ENCODE results near the gene RABGAP1L.
"Not testable (repeated sequence)": the region's sequence is repeated elsewhere in the genome, so short reads cannot be mapped to it uniquely, and the experiment has no call there.

RABGAP1L gene

GRCh38 chr1:174217787-174218574 lies 58.7 kb downstream of the RABGAP1L start:
- Histone ChIP-seq H3K9me3 (ENCODE audit: low read length) (no peaks in the 10 kb centered on the region), H3K4me3 (ENCODE audit: low read length) (no peak overlapping the region), H3K27me3 (ENCODE audit: insufficient read depth, low read length) (no peaks in the 10 kb centered on the region), H3K4me1 (ENCODE audit: insufficient read depth, low read length) (no peaks in the 10 kb centered on the region), H3K36me3 (ENCODE audit: insufficient read depth, low read length) (no peaks in the 10 kb centered on the region), H2AFZ (ENCODE audit: low read depth, low read length) (no peak overlapping the region)

DNA sequence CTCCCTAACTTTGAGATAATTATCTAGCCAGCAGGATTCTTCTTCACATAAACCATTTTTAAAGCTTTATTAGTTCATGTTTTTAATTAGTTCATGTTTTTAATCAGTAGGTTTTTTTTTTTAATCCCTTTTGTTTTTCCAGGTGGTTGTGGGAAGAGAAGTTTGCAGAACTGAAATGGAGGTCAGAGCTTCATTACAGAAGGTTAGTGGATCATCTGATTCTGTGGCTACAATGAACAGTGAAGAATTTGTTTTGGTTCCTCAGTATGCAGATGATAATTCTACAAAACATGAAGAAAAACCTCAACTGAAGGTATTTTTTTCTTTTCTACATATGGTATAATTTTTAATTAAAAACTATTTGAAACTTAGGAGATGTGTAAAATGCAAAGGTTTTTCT lies 59.7 kb downstream of the RABGAP1L start:
- H3K27me3 ChIP-seq (ENCODE audit: insufficient read depth, low read length): no peaks in the 10 kb centered on the region
- no peaks in the 10 kb centered on the region for H3K36me3 ChIP-seq (ENCODE audit: insufficient read depth, low read length)
- no peaks in the 10 kb centered on the region for H3K4me1 ChIP-seq (ENCODE audit: insufficient read depth, low read length)
- no peaks in the 10 kb centered on the region for H3K9me3 ChIP-seq (ENCODE audit: low read length)
- H2AFZ ChIP-seq (ENCODE audit: low read depth, low read length): no peak overlapping the region
- no peak overlapping the region for H3K4me3 ChIP-seq (ENCODE audit: low read length)

- no peaks in the 10 kb centered on the region for H3K36me3 ChIP-seq (ENCODE audit: insufficient read depth, low read length)
- no peaks in the 10 kb centered on the region for H3K9me3 ChIP-seq (ENCODE audit: low read length)
- no peaks in the 10 kb centered on the region for H3K27me3 ChIP-seq (ENCODE audit: insufficient read depth, low read length)
- no peaks in the 10 kb centered on the region for H3K4me1 ChIP-seq (ENCODE audit: insufficient read depth, low read length)
- no peak overlapping the region for H3K4me3 ChIP-seq (ENCODE audit: low read length)
- H2AFZ ChIP-seq (ENCODE audit: low read depth, low read length): no peak overlapping the region
Measured at GRCh38 chr1:174219606-174220370, 60.5 kb downstream of the RABGAP1L start.

GRCh38 chr1:174221681-174222080 lies 62.4 kb downstream of the RABGAP1L start:
- H3K36me3 ChIP-seq (ENCODE audit: insufficient read depth, low read length): no peaks in the 10 kb centered on the region
- H3K9me3 ChIP-seq (ENCODE audit: low read length): no peaks in the 10 kb centered on the region

GRCh38 chr1:174222166-174222949 lies 63.0 kb downstream of the RABGAP1L start:
- Histone ChIP-seq H3K36me3 (ENCODE audit: insufficient read depth, low read length) (no peaks in the 10 kb centered on the region), H3K9me3 (ENCODE audit: low read length) (no peaks in the 10 kb centered on the region), H3K4me1 (ENCODE audit: insufficient read depth, low read length) (no peaks in the 10 kb centered on the region), H3K4me3 (ENCODE audit: low read length) (no peak overlapping the region), H2AFZ (ENCODE audit: low read depth, low read length) (no peak overlapping the region), H3K27me3 (ENCODE audit: insufficient read depth, low read length) (no peaks in the 10 kb centered on the region)

More at GRCh38 chr1:174221681-174222080, 62.4 kb downstream of the RABGAP1L start:
- H3K4me3 ChIP-seq (ENCODE audit: low read length): no peak overlapping the region
- H3K27me3 ChIP-seq (ENCODE audit: insufficient read depth, low read length): no peaks in the 10 kb centered on the region
- H3K4me1 ChIP-seq (ENCODE audit: insufficient read depth, low read length): no peaks in the 10 kb centered on the region
- no peak overlapping the region for H2AFZ ChIP-seq (ENCODE audit: low read depth, low read length)

GRCh38 chr1:174224641-174225040 lies 65.3 kb downstream of the RABGAP1L start:
- Histone ChIP-seq H3K4me3 (ENCODE audit: low read length) (no peak overlapping the region), H3K27me3 (ENCODE audit: insufficient read depth, low read length) (no peaks in the 10 kb centered on the region), H3K36me3 (ENCODE audit: insufficient read depth, low read length) (no peaks in the 10 kb centered on the region)

DNA sequence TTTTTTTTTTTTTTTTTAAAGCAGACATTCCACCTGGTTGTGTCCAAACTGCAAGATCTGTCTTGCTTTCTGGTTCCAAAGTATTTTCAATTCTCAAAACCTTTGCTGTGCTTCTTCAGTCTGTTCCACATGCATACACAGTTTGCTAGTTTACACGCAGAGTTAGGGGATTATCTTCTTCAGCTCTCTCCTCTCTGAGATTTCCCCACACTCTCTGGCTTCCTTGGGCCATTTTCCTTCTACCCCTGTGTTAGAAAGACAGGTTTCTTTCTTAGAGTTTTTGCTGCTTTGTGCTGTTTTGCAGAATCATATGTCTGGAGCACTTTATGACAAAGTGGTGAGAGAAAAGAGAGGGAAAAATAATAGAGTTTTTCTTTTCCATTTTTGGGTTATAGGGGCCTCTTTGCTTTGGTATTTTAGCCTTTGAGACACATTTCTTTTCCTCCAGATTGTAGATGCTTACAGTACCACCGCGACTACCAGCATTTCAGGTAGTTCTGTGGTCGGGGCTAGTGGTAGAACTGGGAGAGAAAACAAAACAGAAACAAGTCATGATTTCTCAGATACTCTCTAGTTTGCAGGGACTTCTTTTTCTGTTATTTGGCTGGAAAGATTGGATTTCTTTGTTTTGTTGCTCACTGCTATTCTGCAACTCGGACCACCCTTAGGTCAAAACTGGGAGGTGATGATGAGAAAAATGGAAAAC lies 66.3 kb downstream of the RABGAP1L start:
- no peak overlapping the region for H3K4me3 ChIP-seq (ENCODE audit: low read length)
- no peaks in the 10 kb centered on the region for H3K27me3 ChIP-seq (ENCODE audit: insufficient read depth, low read length)
- no peak overlapping the region for H2AFZ ChIP-seq (ENCODE audit: low read depth, low read length)
- no peaks in the 10 kb centered on the region for H3K9me3 ChIP-seq (ENCODE audit: low read length)
- H3K36me3 ChIP-seq (ENCODE audit: insufficient read depth, low read length): no peaks in the 10 kb centered on the region
- H3K4me1 ChIP-seq (ENCODE audit: insufficient read depth, low read length): no peaks in the 10 kb centered on the region

More at GRCh38 chr1:174224641-174225040, 65.3 kb downstream of the RABGAP1L start:
- Histone ChIP-seq H3K4me1 (ENCODE audit: insufficient read depth, low read length) (no peaks in the 10 kb centered on the region), H3K9me3 (ENCODE audit: low read length) (no peaks in the 10 kb centered on the region), H2AFZ (ENCODE audit: low read depth, low read length) (no peak overlapping the region)

DNA sequence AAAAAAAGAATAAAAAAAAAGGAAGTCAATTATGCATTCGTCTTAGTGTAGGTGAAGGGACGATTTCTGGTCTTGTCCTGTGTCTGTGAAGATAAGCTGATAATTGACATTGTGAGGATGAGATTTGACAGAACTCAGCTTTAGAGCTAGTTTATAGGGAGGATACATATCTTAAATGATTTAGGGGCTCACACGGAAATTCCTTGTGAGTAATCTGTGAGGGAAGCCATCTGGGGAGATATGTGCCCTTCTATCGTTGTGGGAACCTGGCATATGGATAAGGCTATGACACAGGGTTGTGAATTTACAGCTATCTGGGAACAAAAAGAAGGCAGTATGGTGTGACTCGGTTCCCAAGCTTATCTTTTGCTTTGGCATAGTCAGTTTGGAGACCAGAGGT lies 71.1 kb downstream of the RABGAP1L start:
- no peaks in the 10 kb centered on the region for H3K36me3 ChIP-seq (ENCODE audit: insufficient read depth, low read length)
- H3K4me3 ChIP-seq (ENCODE audit: low read length): no peak overlapping the region
- H3K9me3 ChIP-seq (ENCODE audit: low read length): no peaks in the 10 kb centered on the region
- H3K27me3 ChIP-seq (ENCODE audit: insufficient read depth, low read length): no peaks in the 10 kb centered on the region
- H3K4me1 ChIP-seq (ENCODE audit: insufficient read depth, low read length): no peaks in the 10 kb centered on the region
- H2AFZ ChIP-seq (ENCODE audit: low read depth, low read length): no peak overlapping the region

DNA sequence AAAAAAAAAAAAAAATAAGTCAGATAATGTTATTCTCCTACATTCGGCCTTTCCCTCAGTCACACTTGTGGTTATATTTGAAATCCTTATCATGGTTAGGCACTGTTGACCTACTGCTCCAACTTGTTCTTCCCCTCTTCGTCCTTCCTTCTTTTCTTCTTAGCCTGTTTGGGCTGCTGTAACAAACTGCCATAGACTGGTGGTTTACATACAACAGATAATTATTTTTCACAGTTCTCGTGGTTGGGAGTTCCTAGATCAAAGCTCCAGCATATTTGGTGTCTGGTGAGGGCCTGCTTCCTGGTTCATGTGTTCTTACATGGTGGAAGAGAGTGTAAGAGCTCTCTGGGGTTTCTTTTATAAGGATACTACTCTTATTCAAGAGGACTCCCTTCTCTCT lies 73.4 kb downstream of the RABGAP1L start:
- no peaks in the 10 kb centered on the region for H3K9me3 ChIP-seq (ENCODE audit: low read length)
- no peak overlapping the region for H2AFZ ChIP-seq (ENCODE audit: low read depth, low read length)

GRCh38 chr1:174238845-174239501 lies 79.7 kb downstream of the RABGAP1L start:
- H2AFZ ChIP-seq (ENCODE audit: low read depth, low read length); H3K4me3 ChIP-seq (ENCODE audit: low read length); H3K9me3 ChIP-seq (ENCODE audit: low read length); H3K4me1 ChIP-seq (ENCODE audit: insufficient read depth, low read length); H3K36me3 ChIP-seq (ENCODE audit: insufficient read depth, low read length); H3K27me3 ChIP-seq (ENCODE audit: insufficient read depth, low read length): not testable (repeated sequence)

More for the DNA sequence above, 73.4 kb downstream of the RABGAP1L start:
- no peaks in the 10 kb centered on the region for H3K36me3 ChIP-seq (ENCODE audit: insufficient read depth, low read length)
- H3K4me3 ChIP-seq (ENCODE audit: low read length): no peak overlapping the region
- no peaks in the 10 kb centered on the region for H3K27me3 ChIP-seq (ENCODE audit: insufficient read depth, low read length)
- H3K4me1 ChIP-seq (ENCODE audit: insufficient read depth, low read length): no peaks in the 10 kb centered on the region

DNA sequence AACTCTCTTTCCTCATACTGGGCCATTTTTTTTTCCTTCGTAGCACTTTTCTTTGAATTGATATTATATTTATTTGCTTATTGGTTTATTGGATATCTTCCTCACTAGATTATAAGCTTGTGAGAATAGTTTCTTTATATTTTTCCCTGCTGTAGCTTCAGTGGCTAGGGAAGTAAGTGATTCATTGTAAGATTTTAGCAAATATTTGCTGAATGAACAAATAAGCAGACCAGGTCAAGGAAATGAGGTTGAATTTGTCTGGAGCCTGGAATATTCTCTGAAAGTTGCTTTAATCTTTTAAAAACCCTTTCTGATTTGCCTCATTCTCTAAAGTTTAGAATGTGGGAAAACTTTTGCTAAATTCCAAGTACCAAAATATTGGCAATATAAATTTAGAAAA lies 80.2 kb downstream of the RABGAP1L start:
- H3K4me3 ChIP-seq (ENCODE audit: low read length): no peak overlapping the region
- H3K4me1 ChIP-seq (ENCODE audit: insufficient read depth, low read length): no peaks in the 10 kb centered on the region
- no peak overlapping the region for H2AFZ ChIP-seq (ENCODE audit: low read depth, low read length)
- no peaks in the 10 kb centered on the region for H3K27me3 ChIP-seq (ENCODE audit: insufficient read depth, low read length)
- H3K9me3 ChIP-seq (ENCODE audit: low read length): no peaks in the 10 kb centered on the region
- H3K36me3 ChIP-seq (ENCODE audit: insufficient read depth, low read length): no peaks in the 10 kb centered on the region

DNA sequence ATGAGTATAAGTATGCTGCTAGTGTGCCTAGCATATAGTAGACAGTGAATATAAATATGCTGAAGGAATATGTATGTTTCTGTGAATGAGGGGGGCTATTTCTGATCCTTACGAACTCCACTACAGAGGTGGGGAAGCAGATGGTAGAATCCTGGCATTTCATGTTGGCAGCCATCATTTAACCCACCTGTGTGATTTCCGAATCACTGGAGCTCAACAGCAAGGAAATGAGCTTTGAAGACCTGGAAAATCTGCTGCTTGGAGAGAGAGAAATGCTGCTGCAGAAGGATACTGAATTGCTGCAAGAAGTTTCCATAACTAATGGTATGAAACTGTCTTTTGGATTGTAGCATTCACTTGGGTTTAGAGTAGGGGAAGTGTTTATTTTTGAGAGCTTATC lies 83.5 kb downstream of the RABGAP1L start:
- Histone ChIP-seq H3K36me3 (ENCODE audit: insufficient read depth, low read length) (no peaks in the 10 kb centered on the region), H3K4me3 (ENCODE audit: low read length) (no peak overlapping the region), H3K4me1 (ENCODE audit: insufficient read depth, low read length) (peaks cover 3% of the 10 kb centered on the region), H2AFZ (ENCODE audit: low read depth, low read length) (no peak overlapping the region), H3K9me3 (ENCODE audit: low read length) (no peaks in the 10 kb centered on the region), H3K27me3 (ENCODE audit: insufficient read depth, low read length) (no peaks in the 10 kb centered on the region)

Data from neuron (in vitro differentiated cells).